ENCODE measurements around the gene MAP2K1. TPM values are rescaled to one million over a fixed set of nuclear protein-coding genes. Genes with fewer than 3 reads are reported as not detected.

The MAP2K1 gene
- total and polyA plus RNA-seq, 9 of the 15 experiments (the other 6 are each of a cell fraction or from before 2014, with no cell fraction given): 7.5 to 58.3 (median 30.0) TPM

DNA sequence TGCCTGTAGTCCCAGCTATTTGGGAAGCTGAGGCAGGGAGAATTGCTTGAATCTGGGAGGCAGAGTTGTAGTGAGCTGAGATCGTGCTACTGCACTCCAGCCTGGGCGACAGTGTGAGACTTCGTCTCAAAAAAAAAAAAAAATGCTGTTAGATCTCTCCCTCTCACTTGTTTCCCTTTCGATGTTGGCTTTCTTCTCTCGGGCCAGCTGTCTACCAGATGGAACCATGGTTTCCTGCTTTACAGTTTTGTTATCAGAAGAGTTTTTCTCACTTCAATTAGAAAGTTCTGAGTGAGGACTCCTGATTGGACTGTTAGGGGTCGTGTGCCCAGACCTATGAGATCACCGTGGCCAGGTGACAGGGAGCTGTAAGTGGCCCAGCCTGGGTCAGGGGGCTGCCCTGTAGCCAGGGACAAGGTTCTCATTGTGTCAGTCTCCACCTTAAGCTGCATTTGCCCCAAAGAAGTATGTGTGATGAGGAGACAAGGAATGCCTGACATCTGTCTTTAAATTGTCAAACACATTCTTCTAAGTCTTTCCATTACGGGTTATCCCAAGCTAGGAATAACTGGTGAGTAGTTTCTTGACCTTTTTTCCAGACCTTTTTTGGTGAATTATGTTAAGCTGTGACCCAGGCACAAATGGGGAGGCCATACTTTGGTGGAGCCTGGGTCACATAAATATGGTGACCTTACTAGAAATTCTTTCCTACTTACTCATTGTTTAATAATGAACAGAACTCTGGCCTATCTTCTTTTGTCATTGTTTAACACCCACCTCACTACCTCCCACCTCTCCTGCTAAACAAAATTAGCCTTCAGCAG, 85.7 kb downstream of the MAP2K1 start:
- DNase-seq (ENCODE audit: extremely low read depth in 1 of 4, low spot score in 3 of 4) (no peak), ATAC-seq (no peak), FAIRE-seq (no peak)
- in situ Hi-C loops (cut with MboI): no loop called here
- POLR2A ChIA-PET: interaction anchor here (0.6 to 3.5 kb wide), 8 partner anchors 12 to 110 kb away, joined by 3 to 14 read pairs (median 4); partner anchors contain the start of genes SNAPC5 and ZWILCH
- H3K36me3 ChIP-seq (ENCODE audit: control insufficient read depth, insufficient read depth, low read length): peaks cover 16% of the 10 kb centered on the region; the same call in 2 of the 3 replicates
- no peak overlapping the region for H3K27ac ChIP-seq (ENCODE audit: extremely low read depth, low read depth, low read length)
- 66% methylated on average over 8 of the region's 8 CpGs for WGBS (ENCODE audit: insufficient coverage, low coverage, missing lambda C conversion rate)
- CTCF ChIA-PET (ENCODE audit: low intra/inter-chr PET ratio): no interaction called here
- H3K4me2 ChIP-seq (ENCODE audit: insufficient read depth, low read length): no peak overlapping the region
- H2AFZ ChIP-seq (ENCODE audit: low read depth, low read length): no peak overlapping the region
- H3K9me3 ChIP-seq (replicated peaks; ENCODE audit: control insufficient read depth, insufficient read depth, low read depth, low read length): no peaks in the 10 kb centered on the region
- intact Hi-C loops (cut with micrococcal nuclease): no loop called here
- no peaks in the 10 kb centered on the region for H3K9me1 ChIP-seq (ENCODE audit: control insufficient read depth, insufficient read depth, low read length)
- no peaks in the 10 kb centered on the region for H3K79me2 ChIP-seq (ENCODE audit: control insufficient read depth, insufficient read depth, low read length)
- no peak overlapping the region for H3K9ac ChIP-seq (ENCODE audit: insufficient read depth in 1 of 2, low read depth in 2 of 2, low read length in 2 of 2)
- H4K20me1 ChIP-seq (replicated peaks; ENCODE audit: control insufficient read depth, insufficient read depth, low read length): no peaks in the 10 kb centered on the region; the same call in 1 of the 2 replicates
- BruUV-seq (replicated peaks): no TSS peak
- no peaks in the 10 kb centered on the region for H3K27me3 ChIP-seq (ENCODE audit: control insufficient read depth in 2 of 2, insufficient read depth in 2 of 2, low read length in 2 of 2)
- TF ChIP-seq ELF1 (tag; IDR thresholded peaks at IDR 0.05) (no peak), SRSF3 (IDR thresholded peaks at IDR 0.05; ENCODE audit: insufficient read depth, low read length) (no peak), ARHGAP35 (IDR thresholded peaks at IDR 0.05; ENCODE audit: partially characterized antibody) (no peak), MCM3 (IDR thresholded peaks at IDR 0.05) (no peak), PURB (CRISPR knock-in tag; IDR thresholded peaks at IDR 0.05; ENCODE audit: low read depth) (no peak), TAF7 (tag; IDR thresholded peaks at IDR 0.05) (no peak), CBX2 (IDR thresholded peaks at IDR 0.05; ENCODE audit: insufficient read depth, low read length, poor library complexity, severe bottlenecking) (no peak), TOE1 (IDR thresholded peaks at IDR 0.05; ENCODE audit: borderline replicate concordance) (no peak), TOE1 (CRISPR knock-in tag; IDR thresholded peaks at IDR 0.05; ENCODE audit: borderline replicate concordance, low read depth) (no peak)
- TF ChIP-seq, protein P1, sequence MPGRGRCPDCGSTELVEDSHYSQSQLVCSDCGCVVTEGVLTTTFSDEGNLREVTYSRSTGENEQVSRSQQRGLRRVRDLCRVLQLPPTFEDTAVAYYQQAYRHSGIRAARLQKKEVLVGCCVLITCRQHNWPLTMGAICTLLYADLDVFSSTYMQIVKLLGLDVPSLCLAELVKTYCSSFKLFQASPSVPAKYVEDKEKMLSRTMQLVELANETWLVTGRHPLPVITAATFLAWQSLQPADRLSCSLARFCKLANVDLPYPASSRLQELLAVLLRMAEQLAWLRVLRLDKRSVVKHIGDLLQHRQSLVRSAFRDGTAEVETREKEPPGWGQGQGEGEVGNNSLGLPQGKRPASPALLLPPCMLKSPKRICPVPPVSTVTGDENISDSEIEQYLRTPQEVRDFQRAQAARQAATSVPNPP (IDR thresholded peaks at IDR 0.05; ENCODE audit: borderline replicate concordance, insufficient read depth, insufficient read length): no peak
- TF ChIP-seq, protein P2, sequence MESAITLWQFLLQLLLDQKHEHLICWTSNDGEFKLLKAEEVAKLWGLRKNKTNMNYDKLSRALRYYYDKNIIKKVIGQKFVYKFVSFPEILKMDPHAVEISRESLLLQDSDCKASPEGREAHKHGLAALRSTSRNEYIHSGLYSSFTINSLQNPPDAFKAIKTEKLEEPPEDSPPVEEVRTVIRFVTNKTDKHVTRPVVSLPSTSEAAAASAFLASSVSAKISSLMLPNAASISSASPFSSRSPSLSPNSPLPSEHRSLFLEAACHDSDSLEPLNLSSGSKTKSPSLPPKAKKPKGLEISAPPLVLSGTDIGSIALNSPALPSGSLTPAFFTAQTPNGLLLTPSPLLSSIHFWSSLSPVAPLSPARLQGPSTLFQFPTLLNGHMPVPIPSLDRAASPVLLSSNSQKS (CRISPR knock-in tag; IDR thresholded peaks at IDR 0.05): no peak
- TF ChIP-seq, protein P3, sequence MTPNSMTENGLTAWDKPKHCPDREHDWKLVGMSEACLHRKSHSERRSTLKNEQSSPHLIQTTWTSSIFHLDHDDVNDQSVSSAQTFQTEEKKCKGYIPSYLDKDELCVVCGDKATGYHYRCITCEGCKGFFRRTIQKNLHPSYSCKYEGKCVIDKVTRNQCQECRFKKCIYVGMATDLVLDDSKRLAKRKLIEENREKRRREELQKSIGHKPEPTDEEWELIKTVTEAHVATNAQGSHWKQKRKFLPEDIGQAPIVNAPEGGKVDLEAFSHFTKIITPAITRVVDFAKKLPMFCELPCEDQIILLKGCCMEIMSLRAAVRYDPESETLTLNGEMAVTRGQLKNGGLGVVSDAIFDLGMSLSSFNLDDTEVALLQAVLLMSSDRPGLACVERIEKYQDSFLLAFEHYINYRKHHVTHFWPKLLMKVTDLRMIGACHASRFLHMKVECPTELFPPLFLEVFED (CRISPR knock-in tag; conservative IDR thresholded peaks at IDR 0.05): no peak
- TF ChIP-seq, protein P4, sequence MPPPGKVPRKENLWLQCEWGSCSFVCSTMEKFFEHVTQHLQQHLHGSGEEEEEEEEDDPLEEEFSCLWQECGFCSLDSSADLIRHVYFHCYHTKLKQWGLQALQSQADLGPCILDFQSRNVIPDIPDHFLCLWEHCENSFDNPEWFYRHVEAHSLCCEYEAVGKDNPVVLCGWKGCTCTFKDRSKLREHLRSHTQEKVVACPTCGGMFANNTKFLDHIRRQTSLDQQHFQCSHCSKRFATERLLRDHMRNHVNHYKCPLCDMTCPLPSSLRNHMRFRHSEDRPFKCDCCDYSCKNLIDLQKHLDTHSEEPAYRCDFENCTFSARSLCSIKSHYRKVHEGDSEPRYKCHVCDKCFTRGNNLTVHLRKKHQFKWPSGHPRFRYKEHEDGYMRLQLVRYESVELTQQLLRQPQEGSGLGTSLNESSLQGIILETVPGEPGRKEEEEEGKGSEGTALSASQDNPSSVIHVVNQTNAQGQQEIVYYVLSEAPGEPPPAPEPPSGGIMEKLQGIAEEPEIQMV (tag; conservative IDR thresholded peaks at IDR 0.05; ENCODE audit: low read depth): no peak
- no peaks in the 10 kb centered on the region for H3K4me1 ChIP-seq (replicated peaks in 1 of 2; ENCODE audit: control insufficient read depth in 2 of 2, insufficient read depth in 2 of 2, low read length in 2 of 2)
- H3K4me3 ChIP-seq: no peak overlapping the region
